ENCODE results near the gene ELP4.

ELP4 gene

GRCh38 chr11:31802990-31803812, 293.6 kb downstream of the ELP4 start:
- no peak for DNase-seq

- DNase-seq, result no peak
Measured at GRCh38 chr11:31803813-31804311, 294.3 kb downstream of the ELP4 start.

- DNase-seq, result no peak
Measured at GRCh38 chr11:31804312-31805036, 294.9 kb downstream of the ELP4 start.

GRCh38 chr11:31805037-31805628, 295.6 kb downstream of the ELP4 start:
- no peak for DNase-seq

GRCh38 chr11:31805629-31806185, 296.1 kb downstream of the ELP4 start:
- no peak for DNase-seq

- DNase-seq, result no peak
Measured at GRCh38 chr11:31806186-31806927, 296.8 kb downstream of the ELP4 start.

GRCh38 chr11:31806928-31807798, 297.6 kb downstream of the ELP4 start:
- DNase-seq, result no peak

GRCh38 chr11:31807799-31808667, 298.5 kb downstream of the ELP4 start:
- no peak for DNase-seq

GRCh38 chr11:31808721-31809540, 299.4 kb downstream of the ELP4 start:
- DNase-seq, result no peak

- DNase-seq, result no peak
Measured at GRCh38 chr11:31809541-31809856, 299.9 kb downstream of the ELP4 start.

GRCh38 chr11:31809857-31810778, 300.6 kb downstream of the ELP4 start:
- DNase-seq, result no peak

GRCh38 chr11:31810779-31811647, 301.4 kb downstream of the ELP4 start, which contains the start of gene PAX6:
PAX6 (minus strand) TSS chr11:31811322; CDS start chr11:31806411, 4,911 bp downstream.
- DNase-seq, result no peak

GRCh38 chr11:31812383-31813381, 303.1 kb downstream of the ELP4 start:
- no peak for DNase-seq

- DNase-seq, result no peak
Measured at GRCh38 chr11:31813391-31814175, 304.0 kb downstream of the ELP4 start.

GRCh38 chr11:31814176-31814868, 304.8 kb downstream of the ELP4 start:
- DNase-seq, result no peak
